Suprapubic skin (tissue), 4 donors: Measurements from ENCODE around the gene RAB31. TPM values are rescaled to one million over a fixed set of nuclear protein-coding genes. Genes with fewer than 3 reads are reported as not detected.
A peak's percentile ranks its signal among the peaks of the same experiment; 100 is the strongest.

Experiments
- DNase-seq, 2 donors: peaks; one replicate each; pipeline ENCODE4 v3.0.0-alpha.2; 2019; ENCODE audit warnings: low spot score in 2 of 2
- H3K27ac ChIP-seq: fragments of 200-600 bp; sonication (generic); one replicate; pipeline ENCODE4 v1.5.1; 2019
- H3K27me3 ChIP-seq: fragments of 200-600 bp; sonication (generic); one replicate; pipeline ENCODE4 v1.5.1; 2019
- H3K36me3 ChIP-seq: fragments of 200-600 bp; sonication (generic); one replicate; pipeline ENCODE4 v1.5.1; 2019
- H3K4me1 ChIP-seq: fragments of 200-600 bp; sonication (generic); one replicate; pipeline ENCODE4 v1.5.1; 2019
- H3K4me3 ChIP-seq: fragments of 200-600 bp; sonication (generic); one replicate; pipeline ENCODE4 v1.5.1; 2019; ENCODE audit warnings: mild to moderate bottlenecking
- H3K9me3 ChIP-seq: fragments of 200-600 bp; sonication (generic); one replicate; pipeline ENCODE4 v1.5.1; 2019
- CTCF ChIP-seq, 2 donors: fragments of 200-600 bp in 1 of 2; fragments of 450-650 bp in 1 of 2; sonication (generic) in 1 of 2; IDR thresholded peaks; one replicate each; pipeline ENCODE4 v1.5.1; 2016 to 2019; ENCODE audit warnings: antibody characterized with exemption in 2 of 2, mild to moderate bottlenecking in 1 of 2, moderate library complexity in 1 of 2
- EP300 ChIP-seq: sonication (generic); formaldehyde crosslinking; IDR thresholded peaks from one replicate; pipeline ENCODE4 v1.6.1; 2017; ENCODE audit warnings: antibody characterized with exemption
- POLR2A ChIP-seq, 2 donors: fragments of 450-650 bp; IDR thresholded peaks; one replicate each; pipeline ENCODE4 v1.6.1; 2017; ENCODE audit warnings: antibody characterized with exemption in 2 of 2, mild to moderate bottlenecking in 2 of 2, moderate library complexity in 2 of 2
- POLR2AphosphoS5 ChIP-seq, 3 donors: sonication (generic); formaldehyde crosslinking; IDR thresholded peaks; one replicate each; pipeline ENCODE4 v1.6.1; 2017; ENCODE audit warnings: antibody characterized with exemption in 3 of 3
- WGBS: methylation state at CpG from one replicate; pipeline ENCODE4 v1.1.5; 2018; 5-methylcytosine and 5-hydroxymethylcytosine counted together
- total RNA-seq, 4 donors: library from RNA; depleted of rRNA; stranded (reverse); fragments of >200 nt; gene quantifications; one replicate each; pipeline ENCODE4 v1.1.0, GENCODE V29; 2016

RAB31 gene
- total RNA-seq, 4 donors from 2014 or later: 5.8 to 15.2 (median 11.4) TPM

DNA sequence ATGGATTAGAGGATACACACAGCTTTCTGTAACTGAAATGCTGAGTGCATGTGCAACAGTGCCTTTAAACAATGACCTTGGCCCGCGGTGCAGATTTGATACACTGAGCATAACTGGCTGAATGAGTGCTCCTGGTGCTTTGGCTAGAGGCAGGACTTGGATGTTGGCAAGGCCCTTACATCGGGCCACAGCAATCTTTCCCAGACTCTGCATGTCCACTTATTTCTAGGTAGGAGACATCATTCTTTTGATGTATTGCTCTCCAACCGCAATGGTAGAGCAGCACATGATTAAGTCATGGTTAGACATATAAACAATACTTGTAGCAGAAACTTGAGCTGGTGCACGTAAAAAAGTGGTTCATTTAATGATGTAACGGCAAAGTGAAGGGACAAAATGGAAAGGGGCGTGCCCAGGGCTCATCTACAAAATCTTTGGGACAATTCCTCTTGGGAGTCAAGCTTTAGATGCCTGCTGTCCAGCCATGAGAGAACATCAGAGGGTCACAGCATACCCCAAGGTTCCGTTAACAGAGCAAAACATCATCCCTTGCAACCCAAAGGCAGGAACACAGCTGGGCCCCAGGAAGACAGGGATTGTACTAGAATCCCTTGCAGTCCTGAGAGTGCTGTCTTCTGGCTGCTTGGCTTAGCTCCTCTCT is 43.4 kb downstream of the RAB31 start:
- Histone ChIP-seq H3K9me3 (no peaks in the 10 kb centered on the region), H3K27me3 (no peaks in the 10 kb centered on the region), H3K36me3 (no peaks in the 10 kb centered on the region), H3K27ac (no peak overlapping the region), H3K4me1 (no peaks in the 10 kb centered on the region), H3K4me3 (no peak overlapping the region)
- WGBS: 95% methylated on average over 8 of the region's 8 CpGs
- TF ChIP-seq POLR2A (IDR thresholded peaks at IDR 0.05) (no peak), CTCF (IDR thresholded peaks at IDR 0.05) (no peak), POLR2AphosphoS5 (IDR thresholded peaks at IDR 0.05) (no peak), EP300 (no peak)
- peak in 1 of 2 donors; percentile 13 for DNase-seq

DNA sequence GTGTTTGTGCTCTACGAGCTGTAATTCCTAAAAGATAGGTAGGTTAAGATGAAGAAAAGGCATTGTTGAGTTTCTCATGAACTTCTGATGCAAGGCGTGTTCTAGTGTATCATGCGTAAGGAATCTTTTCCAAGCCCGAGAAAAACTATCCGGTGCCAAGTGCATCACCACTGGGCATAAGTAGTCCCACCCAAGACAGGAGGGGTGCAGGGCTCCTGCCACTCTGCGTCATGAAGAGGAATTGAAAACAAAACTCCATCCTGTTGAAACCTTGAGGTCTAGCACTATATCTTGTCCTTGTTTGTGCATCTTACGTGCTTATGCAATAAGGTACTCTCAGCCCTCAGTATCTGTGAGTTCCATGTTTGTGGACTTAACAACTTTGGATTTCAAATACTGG is 45.7 kb downstream of the RAB31 start:
- no peaks in the 10 kb centered on the region for H3K9me3 ChIP-seq
- 94% methylated on average over 7 of the region's 7 CpGs for WGBS
- H3K36me3 ChIP-seq: no peaks in the 10 kb centered on the region
- H3K27me3 ChIP-seq: no peaks in the 10 kb centered on the region
- H3K27ac ChIP-seq: no peak overlapping the region
- H3K4me1 ChIP-seq: no peaks in the 10 kb centered on the region
- H3K4me3 ChIP-seq: no peak overlapping the region
- no peak for TF ChIP-seq EP300
- DNase-seq: peak in 1 of 2 donors; percentile 25

DNA sequence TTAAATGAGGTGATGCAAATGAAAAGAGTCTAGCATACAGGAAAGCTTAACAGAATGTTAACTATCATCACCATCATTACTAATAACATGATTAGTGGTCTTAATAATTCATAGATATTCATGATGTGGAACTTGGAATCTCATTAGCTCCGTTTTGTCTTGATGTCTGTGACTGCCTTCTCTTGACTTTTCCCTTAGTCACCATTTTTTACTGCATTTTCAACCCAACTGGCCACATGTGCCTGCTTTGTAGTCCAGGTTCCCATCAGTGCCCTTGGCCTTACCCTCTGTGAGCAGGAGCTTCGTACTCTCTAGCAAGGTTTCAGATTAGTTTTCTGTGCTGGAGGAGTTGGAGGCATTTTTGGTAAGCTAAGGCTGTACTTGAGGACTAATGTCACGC is 47.0 kb downstream of the RAB31 start:
- WGBS: 86% methylated on average over 3 of the region's 3 CpGs
- Histone ChIP-seq H3K9me3 (no peaks in the 10 kb centered on the region), H3K4me3 (no peak overlapping the region), H3K4me1 (no peaks in the 10 kb centered on the region), H3K27ac (no peak overlapping the region), H3K27me3 (no peaks in the 10 kb centered on the region), H3K36me3 (no peaks in the 10 kb centered on the region)
- no peak for TF ChIP-seq POLR2A (IDR thresholded peaks at IDR 0.05)
- TF ChIP-seq CTCF (IDR thresholded peaks at IDR 0.05): no peak
- no peak for TF ChIP-seq EP300
- no peak for TF ChIP-seq POLR2AphosphoS5 (IDR thresholded peaks at IDR 0.05)
- no peak for DNase-seq

- Histone ChIP-seq H3K4me1 (no peaks in the 10 kb centered on the region), H3K27me3 (no peaks in the 10 kb centered on the region), H3K9me3 (no peaks in the 10 kb centered on the region), H3K27ac (no peak overlapping the region), H3K4me3 (no peak overlapping the region), H3K36me3 (no peaks in the 10 kb centered on the region)
- peak in 1 of 2 donors; percentile 40 for DNase-seq
- TF ChIP-seq EP300 (no peak), CTCF (IDR thresholded peaks at IDR 0.05) (no peak), POLR2A (IDR thresholded peaks at IDR 0.05) (no peak), POLR2AphosphoS5 (IDR thresholded peaks at IDR 0.05) (no peak)
- WGBS: 94% methylated on average over 3 of the region's 3 CpGs
These were observed 47.5 kb downstream of the RAB31 start for GRCh38 chr18:9755615-9756014.

- DNase-seq: no peak
- no peaks in the 10 kb centered on the region for H3K27me3 ChIP-seq
- no peak for TF ChIP-seq POLR2A (IDR thresholded peaks at IDR 0.05)
- no peak for TF ChIP-seq CTCF (IDR thresholded peaks at IDR 0.05)
- TF ChIP-seq EP300: no peak
- TF ChIP-seq POLR2AphosphoS5 (IDR thresholded peaks at IDR 0.05): no peak
- no peak overlapping the region for H3K27ac ChIP-seq
- H3K4me3 ChIP-seq: no peak overlapping the region
- H3K36me3 ChIP-seq: no peaks in the 10 kb centered on the region
- H3K4me1 ChIP-seq: no peaks in the 10 kb centered on the region
- WGBS: 90% methylated on average over 4 of the region's 4 CpGs
- H3K9me3 ChIP-seq: no peaks in the 10 kb centered on the region
These were observed 48.3 kb downstream of the RAB31 start for GRCh38 chr18:9756271-9756932.
